Endometrium (tissue), 2 donors: ENCODE measurements around the gene KRT7.

Experiments used
- FAIRE-seq: peaks from 2 replicates; lab custom pipeline; 2012; peaks lifted over from hg19 to GRCh38; lab: Jason Lieb, UNC
- donor health status: control.
- donor health status: control.

The KRT7 gene

DNA sequence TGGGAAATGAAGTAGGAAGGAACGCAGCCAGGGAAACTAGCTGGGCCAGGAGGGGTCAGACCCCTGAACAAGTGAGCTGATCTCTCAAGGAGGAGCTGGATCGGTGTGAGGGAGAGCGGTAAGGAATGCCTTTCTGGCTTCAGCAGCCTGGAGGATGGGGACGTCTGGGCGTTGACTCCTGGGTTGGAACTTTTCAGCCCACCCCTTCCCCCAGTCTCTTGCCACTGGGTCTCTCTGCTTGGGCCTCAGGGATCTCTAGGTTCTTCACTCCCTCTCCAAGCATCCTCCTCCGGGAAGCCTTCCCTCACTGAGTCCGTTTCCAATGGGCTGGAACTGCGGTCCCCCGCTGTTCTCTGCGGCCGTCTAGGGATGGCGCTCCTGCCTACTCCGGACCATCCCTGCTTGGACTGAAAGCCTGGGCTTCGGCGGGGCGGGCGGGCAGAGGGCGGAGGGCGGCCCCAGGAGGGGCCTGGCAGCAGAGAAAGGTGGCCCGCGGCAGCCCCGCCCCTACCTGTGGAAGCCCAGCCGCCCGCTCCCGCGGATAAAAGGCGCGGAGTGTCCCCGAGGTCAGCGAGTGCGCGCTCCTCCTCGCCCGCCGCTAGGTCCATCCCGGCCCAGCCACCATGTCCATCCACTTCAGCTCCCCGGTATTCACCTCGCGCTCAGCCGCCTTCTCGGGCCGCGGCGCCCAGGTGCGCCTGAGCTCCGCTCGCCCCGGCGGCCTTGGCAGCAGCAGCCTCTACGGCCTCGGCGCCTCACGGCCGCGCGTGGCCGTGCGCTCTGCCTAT lies at the start of gene KRT7:
TSS of gene KRT7 (plus strand) at position 570 of the 788 bp plus-strand sequence. CDS start at position 624, 54 bp downstream.
- FAIRE-seq, result no peak

DNA sequence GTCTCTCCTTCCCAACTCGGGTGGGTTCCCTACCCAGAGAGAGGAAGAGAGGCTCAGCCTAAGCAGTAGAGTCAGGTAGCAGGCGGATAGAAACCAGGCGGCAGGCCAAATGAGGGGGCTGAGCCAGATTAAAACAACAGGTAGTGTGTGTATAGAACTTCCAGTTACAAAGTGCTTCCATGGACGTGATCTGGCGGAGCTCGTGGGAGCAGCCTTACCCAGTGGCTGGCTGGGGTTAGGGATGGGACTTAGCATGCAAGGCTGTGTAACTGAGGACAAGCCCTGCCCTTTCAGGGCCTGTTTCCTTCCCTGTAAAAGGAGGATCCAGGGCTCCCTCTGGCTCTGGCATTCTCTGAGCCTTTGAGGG lies 49.5 kb upstream of the KRT7 start:
- FAIRE-seq, result no peak

GRCh38 chr12:52183971-52184370 lies 49.1 kb upstream of the KRT7 start:
- no peak for FAIRE-seq

GRCh38 chr12:52184813-52185212 lies 48.2 kb upstream of the KRT7 start:
- no peak for FAIRE-seq

GRCh38 chr12:52185400-52185967 lies 47.6 kb upstream of the KRT7 start:
- no peak for FAIRE-seq

DNA sequence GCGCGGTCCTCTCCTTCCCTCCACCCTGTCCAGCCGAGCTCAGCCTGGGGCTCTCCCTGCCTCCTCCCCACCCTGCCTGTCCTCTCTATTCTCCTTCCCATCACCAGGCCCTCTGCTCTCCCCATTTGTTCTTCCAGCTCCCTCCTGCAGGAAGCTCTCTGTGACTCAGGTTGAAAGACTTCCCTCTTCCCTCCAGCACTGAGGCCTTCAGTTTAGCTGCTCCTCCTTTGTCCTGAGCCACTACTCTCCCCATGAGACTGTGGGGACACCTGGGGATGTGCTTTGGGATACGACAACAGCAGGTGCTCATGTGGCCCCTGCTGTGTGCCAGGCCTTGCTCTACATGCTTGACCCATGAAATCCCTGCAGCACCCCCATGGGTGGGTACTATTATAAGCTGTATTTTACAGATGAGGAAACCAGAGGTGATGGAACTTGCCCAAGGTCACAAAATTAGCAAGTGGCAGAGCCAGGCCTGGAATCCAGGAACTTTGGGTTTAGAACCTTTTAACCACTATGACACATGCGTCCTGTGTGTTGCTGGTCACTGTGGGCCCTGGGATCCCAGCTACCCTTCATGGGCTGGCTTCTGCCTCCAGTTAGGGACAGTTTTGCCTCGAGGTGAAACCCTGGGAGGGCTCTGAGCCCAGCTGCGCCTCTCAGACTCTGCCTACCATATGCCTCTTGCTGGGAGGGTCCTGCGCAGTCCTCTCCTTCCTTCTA lies 46.8 kb upstream of the KRT7 start:
- no peak for FAIRE-seq

DNA sequence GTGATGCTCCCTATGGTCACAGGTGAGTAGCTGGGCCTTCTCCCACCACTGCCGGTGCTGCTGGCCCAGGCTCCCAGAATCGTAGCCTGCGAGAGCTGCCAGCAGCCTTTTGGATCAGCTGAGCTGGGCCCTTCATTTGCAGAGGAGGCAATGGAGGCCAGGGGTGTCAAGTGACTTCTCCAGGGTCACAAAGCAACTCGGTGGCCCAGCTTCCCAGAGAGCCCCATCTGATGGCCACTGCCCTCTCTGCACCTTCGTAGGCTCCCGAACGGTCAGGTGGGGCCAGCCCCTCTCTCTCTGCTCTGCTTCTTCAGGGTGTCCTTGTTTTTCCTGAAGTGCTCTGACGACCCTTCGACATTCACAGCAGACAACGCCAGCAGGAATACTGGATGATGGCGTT lies 45.8 kb upstream of the KRT7 start:
- no peak for FAIRE-seq

GRCh38 chr12:52187640-52188039 lies 45.4 kb upstream of the KRT7 start:
- FAIRE-seq, result no peak

- FAIRE-seq, result no peak
Measured at GRCh38 chr12:52188658-52189057, 44.4 kb upstream of the KRT7 start.

GRCh38 chr12:52189376-52190174 lies 43.5 kb upstream of the KRT7 start:
- no peak for FAIRE-seq

DNA sequence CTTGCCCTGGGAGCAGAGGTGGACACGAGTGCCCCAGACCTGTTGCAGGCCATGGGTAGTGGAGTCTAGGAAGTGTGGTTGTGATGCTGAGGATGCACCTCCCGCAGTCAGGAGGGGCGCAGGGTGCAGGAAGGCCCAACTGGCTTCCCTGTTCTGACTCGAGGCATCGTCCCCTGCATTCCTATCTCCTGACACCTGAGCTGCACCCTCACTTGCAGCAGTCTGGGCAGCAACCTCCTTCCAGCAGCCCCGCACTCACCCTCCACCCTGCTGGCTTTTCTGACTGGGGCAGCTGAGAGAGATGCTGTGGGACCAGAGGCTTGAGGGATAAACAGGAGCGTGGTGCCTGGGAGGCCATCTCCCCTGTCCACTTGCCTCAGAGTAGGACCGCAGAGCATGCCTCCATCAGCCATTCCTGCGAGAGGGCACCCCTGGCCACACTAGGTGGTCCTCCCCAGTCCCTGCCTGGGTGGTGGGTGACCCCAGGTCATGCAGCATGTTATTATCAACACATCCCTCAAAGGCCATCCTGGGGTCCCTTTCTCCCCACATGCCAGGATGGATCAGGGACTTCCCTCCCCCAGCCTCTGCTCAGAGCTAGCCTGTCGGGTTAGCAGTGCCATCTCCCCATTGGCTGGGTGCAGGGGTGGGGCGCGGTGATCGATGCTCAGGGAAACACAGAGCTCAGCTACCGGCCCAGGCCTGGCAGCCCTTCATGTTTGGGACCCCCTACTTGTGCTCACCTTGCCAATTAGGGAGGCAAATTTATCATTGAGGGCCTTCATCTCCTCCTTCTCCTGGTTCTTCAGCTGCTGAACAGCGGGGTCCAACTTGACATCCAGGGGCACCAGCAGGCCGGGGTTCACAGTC lies 41.9 kb upstream of the KRT7 start:
- no peak for FAIRE-seq

DNA sequence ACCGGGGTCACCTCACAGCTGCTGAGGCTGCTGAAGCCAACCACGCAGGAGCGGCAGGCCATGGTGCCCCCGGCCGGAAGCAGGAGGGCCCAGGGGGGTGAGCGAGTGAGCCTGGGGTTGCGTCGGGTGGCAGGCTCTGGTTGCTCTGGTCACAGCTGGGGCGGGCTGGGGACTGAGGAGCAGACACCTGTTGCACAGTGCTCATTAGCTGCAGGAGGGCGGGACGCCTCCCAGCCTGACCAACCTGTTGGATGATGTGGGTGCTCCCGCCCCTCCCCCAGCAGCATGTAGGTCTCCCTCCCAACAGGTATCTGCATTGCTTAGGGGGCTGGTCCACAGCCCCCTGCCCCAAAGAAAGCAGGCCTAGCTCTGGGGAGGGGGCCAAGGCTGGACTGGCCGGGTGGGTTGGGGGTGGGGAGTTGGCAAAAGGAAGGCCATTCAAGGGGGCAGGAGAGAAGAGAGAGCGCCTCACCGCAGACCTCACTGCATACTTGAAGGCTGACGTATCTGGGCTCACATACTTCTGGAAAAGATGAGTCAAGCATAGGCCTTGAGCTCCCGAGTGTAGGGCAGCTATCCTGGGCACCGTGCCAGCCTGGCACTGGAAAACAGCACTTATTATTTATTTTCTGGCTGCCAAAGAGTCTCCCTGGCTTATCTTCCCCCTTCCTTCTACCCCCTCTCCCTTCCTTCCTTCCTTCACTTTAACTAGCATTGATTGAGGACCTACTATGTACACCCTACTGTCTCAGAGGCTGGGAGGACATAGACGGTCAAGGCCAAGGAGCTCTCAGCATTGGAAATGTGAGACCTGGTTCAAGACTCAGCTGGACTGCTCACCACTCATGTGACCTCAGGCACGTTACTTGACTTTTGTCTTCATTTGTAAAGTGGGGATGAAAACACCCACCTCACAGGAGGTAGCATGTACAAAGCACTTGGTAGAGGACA lies 40.9 kb upstream of the KRT7 start, which contains the start of gene KRT80:
TSS of gene KRT80 (minus strand) at position 174 of the 951 bp plus-strand sequence. CDS start at position 62, 112 bp downstream.
- no peak for FAIRE-seq

DNA sequence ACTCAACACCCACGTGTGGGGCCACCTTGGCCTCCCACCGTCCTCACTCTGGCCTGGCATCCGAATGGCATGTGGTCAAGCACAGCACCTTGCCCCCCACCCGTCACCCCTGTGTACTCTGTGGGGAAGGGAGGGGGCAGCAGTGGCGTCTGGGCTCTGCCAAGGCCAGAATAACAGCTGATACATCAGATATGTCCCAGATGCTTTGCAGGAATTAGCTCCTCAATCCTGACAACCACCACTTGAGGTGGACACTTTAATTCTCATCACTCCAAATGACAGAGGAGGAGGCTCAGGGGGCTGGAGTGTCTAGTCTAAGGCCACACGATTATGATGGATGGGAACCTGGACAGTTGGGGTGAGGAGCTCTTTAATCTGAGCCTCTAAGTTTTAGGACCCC lies 39.5 kb upstream of the KRT7 start:
- FAIRE-seq, result no peak

GRCh38 chr12:52193991-52194390 lies 39.1 kb upstream of the KRT7 start:
- no peak for FAIRE-seq

DNA sequence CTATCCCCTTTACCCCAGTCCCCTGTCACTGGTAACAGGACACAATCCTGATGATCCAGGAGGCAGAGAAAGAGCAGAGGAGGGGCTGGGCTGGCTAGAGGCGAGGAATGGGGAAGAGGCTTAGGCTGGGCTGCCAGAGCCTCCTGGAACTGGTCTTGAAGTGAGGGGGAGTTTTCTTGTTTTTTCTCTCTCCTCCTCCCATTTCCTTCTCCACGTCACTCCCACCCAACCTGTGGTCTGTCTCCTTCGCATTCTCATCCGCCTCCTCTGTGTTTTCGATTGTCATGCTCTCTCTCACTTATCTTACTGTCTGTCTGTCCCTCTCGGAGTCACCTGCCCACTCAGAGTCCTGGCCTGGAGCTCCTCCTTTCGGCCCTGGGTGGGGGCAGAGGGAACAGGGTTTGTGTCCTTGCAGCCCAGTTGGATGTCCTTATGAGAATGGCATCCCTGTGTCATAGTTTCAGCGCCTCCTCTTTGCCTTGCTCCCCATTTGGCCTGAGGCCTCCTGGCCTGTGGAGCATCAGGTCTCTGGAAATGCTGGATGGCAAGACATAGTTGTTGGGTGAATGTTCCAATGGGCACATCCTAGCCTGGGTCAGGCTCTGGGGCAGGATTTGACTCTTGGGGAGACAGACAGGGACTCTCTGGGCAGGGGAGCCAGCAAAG lies 37.8 kb upstream of the KRT7 start:
- no peak for FAIRE-seq

DNA sequence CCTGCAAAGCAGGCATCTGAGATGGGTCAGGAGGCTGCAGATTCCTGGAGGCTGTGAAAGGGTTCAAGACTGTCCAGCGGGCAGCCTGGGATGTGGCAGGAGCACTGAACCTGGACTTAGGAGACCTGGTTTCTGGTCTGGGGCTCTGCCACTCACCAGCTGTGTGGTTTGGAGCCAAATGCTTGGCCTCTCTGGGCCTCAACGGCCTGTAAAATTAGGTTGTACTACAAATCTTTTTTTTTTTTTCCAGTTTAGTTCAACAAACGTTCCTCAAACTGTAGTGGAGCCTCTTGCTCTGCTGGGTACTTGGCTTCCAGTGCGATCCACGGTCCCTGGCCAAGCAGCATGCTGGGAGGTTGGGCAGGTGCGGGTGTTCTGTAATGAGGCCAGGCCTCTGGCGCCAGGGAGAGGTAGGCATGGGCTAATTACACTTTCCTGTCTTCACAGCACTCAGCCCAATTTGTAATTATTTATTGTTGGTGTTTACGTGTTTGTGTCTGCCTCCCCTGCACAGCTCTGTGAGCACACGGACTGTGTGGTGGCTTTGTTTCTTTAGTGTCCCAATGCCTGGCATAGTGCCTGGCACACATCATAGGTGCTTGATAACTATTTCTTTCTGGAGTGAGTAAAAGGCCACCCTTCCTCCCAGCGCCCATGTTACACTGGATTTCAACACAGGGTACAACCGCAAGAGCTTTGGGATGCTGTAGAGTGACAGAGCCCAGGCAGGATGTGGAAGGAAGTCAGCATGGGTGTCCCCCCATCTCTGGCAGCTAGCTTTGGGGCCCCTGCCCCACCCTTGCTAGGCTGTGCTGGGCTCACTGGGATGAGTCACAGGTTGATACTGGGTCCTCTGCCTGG lies 35.4 kb upstream of the KRT7 start:
- FAIRE-seq, result no peak

- no peak for FAIRE-seq
Measured at GRCh38 chr12:52198454-52199215, 34.4 kb upstream of the KRT7 start.
